Breast epithelium (tissue), 4 donors: Measurements from ENCODE around the gene GIPC2. TPM values are rescaled to one million over a fixed set of nuclear protein-coding genes. Genes with fewer than 3 reads are reported as not detected.
A peak's percentile ranks its signal among the peaks of the same experiment; 100 is the strongest.

Experiments used
- DNase-seq, 2 donors: peaks; one replicate each; pipeline ENCODE4 v3.0.0-alpha.2; 2019; ENCODE audit warnings: low spot score in 2 of 2
- H3K27ac ChIP-seq, 2 donors: fragments of 200-600 bp; sonication (generic) in 1 of 2; one replicate each; pipeline ENCODE4 v1.5.1; 2016 to 2019; ENCODE audit warnings: mild to moderate bottlenecking in 1 of 2
- H3K27me3 ChIP-seq, 2 donors: fragments of 200-600 bp; sonication (generic) in 1 of 2; one replicate each; pipeline versions ENCODE4 v1.5.1 to v1.6.0; 2017 to 2019; ENCODE audit warnings: control low read depth in 1 of 2, mild to moderate bottlenecking in 1 of 2
- H3K36me3 ChIP-seq: fragments of 200-600 bp; one replicate; pipeline ENCODE4 v1.5.1; 2019
- H3K4me1 ChIP-seq, 2 donors: fragments of 200-600 bp; sonication (generic); one replicate each; pipeline ENCODE4 v1.5.1; 2016 to 2019; ENCODE audit warnings: control low read depth in 1 of 2
- H3K4me3 ChIP-seq, 3 donors: fragments of 200-600 bp; sonication (generic); 1 replicate in 2 of 3; 2 replicates in 1 of 3; pipeline ENCODE4 v1.5.1; 2016 to 2019; ENCODE audit warnings: mild to moderate bottlenecking in 3 of 3, moderate library complexity in 2 of 3
- H3K9me3 ChIP-seq, 2 donors: fragments of 200-600 bp; sonication (generic) in 1 of 2; one replicate each; pipeline ENCODE4 v1.5.1; 2016 to 2019; ENCODE audit warnings: control low read depth in 1 of 2
- POLR2A ChIP-seq: fragments of 450-650 bp; IDR thresholded peaks from one replicate; pipeline ENCODE4 v1.6.1; 2016; ENCODE audit warnings: antibody characterized with exemption, mild to moderate bottlenecking, moderate library complexity
- POLR2AphosphoS5 ChIP-seq, 3 donors: sonication (generic); formaldehyde crosslinking; IDR thresholded peaks; one replicate each; pipeline ENCODE4 v1.6.1; 2017; ENCODE audit warnings: antibody characterized with exemption in 3 of 3
- intact Hi-C: fragments of 100-400 bp; cut with DNase I; formaldehyde crosslinking; loops from one replicate; pipeline ENCODE4 v1.15.1; 2023; ENCODE audit warnings: low total_unique reads
- total RNA-seq, 3 donors: library from RNA; depleted of rRNA; stranded (reverse); fragments of >200 nt; gene quantifications; one replicate each; pipeline ENCODE4 v1.1.0, GENCODE V29; 2016
- TF ChIP-seq, protein P1 (sequence below), 3 donors: fragments of 450-650 bp; IDR thresholded peaks; one replicate each; pipeline ENCODE4 v1.5.1; 2016 to 2017; ENCODE audit warnings: antibody characterized with exemption in 3 of 3, mild to moderate bottlenecking in 3 of 3, moderate library complexity in 3 of 3

GIPC2 gene
- total RNA-seq, 3 donors from 2014 or later = 2.6 to 3.6 (median 2.6) TPM

DNA sequence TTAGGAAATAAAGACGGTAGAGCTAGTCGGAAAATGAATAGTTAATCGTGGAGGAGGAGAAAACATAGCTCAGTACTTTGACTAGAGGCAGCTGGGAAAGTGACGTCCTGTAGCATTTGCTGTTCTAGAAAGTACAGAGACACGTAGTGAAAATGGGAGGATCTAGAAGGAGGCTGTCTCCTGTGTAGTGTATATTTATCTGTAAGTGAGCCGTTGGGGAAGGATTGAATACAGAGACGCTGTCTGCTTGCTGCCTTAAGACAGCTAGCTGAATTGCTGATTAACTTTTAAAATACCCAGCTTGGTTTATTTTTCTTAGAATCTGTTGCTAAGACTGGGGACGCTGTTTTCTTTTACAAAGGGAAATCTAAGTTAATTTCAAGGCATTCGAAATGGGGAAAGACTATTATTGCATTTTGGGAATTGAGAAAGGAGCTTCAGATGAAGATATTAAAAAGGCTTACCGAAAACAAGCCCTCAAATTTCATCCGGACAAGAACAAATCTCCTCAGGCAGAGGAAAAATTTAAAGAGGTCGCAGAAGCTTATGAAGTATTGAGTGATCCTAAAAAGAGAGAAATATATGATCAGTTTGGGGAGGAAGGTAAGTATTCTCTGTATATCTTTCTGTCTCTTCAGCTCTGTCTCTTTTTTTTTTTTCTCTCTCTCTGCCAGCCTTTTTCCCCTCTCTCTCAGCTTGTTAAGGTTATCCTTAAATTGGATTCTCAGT is 40.9 kb upstream of the GIPC2 start, which contains the start of gene DNAJB4:
Gene DNAJB4, plus strand, starts transcription at position 221 of the 729 bp plus-strand sequence. Its CDS starts 172 bp downstream, at position 393.
- H3K4me1 ChIP-seq = no peaks in the 10 kb centered on the region
- H3K4me3 ChIP-seq = peak within 1 kb of the TSS; percentile 51 to 63 (median 63)
- peak within 1 kb of the TSS; percentile 89 to 92 for H3K27ac ChIP-seq
- no peaks in the 10 kb centered on the region for H3K27me3 ChIP-seq
- DNase-seq = peak in 1 of 2 donors; percentile 82
- no peaks in the 10 kb centered on the region for H3K36me3 ChIP-seq
- TF ChIP-seq, protein P1, sequence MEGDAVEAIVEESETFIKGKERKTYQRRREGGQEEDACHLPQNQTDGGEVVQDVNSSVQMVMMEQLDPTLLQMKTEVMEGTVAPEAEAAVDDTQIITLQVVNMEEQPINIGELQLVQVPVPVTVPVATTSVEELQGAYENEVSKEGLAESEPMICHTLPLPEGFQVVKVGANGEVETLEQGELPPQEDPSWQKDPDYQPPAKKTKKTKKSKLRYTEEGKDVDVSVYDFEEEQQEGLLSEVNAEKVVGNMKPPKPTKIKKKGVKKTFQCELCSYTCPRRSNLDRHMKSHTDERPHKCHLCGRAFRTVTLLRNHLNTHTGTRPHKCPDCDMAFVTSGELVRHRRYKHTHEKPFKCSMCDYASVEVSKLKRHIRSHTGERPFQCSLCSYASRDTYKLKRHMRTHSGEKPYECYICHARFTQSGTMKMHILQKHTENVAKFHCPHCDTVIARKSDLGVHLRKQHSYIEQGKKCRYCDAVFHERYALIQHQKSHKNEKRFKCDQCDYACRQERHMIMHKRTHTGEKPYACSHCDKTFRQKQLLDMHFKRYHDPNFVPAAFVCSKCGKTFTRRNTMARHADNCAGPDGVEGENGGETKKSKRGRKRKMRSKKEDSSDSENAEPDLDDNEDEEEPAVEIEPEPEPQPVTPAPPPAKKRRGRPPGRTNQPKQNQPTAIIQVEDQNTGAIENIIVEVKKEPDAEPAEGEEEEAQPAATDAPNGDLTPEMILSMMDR (IDR thresholded peaks at IDR 0.05) = peak in 1 of 3 donors; percentile 25
- peak in 2 of 3 donors; percentile 81 to 94 for TF ChIP-seq POLR2AphosphoS5 (IDR thresholded peaks at IDR 0.05)
- peak; percentile 85 for TF ChIP-seq POLR2A
- H3K9me3 ChIP-seq = no peaks in the 10 kb centered on the region
- intact Hi-C loops = no loop called here

DNA sequence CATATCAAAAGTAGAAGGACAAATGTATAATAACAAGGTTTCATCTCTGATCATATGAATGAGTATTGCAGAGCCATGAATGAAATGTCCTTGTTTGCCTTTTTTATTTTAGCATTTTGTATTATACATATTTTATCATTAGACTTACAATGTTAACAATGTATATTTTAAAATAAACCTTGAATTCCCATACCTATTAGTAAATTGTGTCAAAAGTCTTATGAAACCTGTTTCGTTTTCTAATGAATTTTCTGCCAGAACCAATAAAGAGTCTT is 40.4 kb upstream of the GIPC2 start:
- intact Hi-C loops = no loop called here

DNA sequence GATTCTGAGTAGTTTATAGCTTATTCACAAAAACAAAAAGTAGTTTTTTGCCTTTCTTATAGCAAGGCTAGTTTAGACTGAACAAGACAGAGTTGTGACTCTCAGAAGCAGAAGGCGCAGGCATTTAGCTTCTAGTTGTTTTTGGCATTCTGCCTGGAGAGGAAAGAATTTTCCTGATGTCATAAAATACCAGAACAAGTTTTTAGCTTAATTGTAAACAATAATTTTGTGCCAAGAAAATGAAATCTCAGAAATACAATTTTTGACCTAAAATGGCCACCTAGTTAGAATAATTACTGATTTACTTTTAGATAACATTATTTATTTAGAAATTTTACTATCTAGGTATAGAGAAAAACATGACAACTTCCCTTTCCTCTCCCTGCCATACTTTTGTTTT is 40.0 kb upstream of the GIPC2 start:
- no peak for DNase-seq
- Histone ChIP-seq H3K27ac (peak overlapping the region; percentile 89 to 92), H3K36me3 (no peaks in the 10 kb centered on the region), H3K4me3 (peak overlapping the region; percentile 51 to 63 (median 63)), H3K4me1 (no peaks in the 10 kb centered on the region), H3K9me3 (no peaks in the 10 kb centered on the region), H3K27me3 (no peaks in the 10 kb centered on the region)
- intact Hi-C loops = no loop called here
- peak; percentile 23 for TF ChIP-seq POLR2A
- TF ChIP-seq POLR2AphosphoS5 (IDR thresholded peaks at IDR 0.05) = peak in 2 of 3 donors; percentile 24 to 56
- TF ChIP-seq, protein P1 (IDR thresholded peaks at IDR 0.05) = no peak

More for the DNA sequence above, 40.4 kb upstream of the GIPC2 start:
- Histone ChIP-seq H3K4me3 (peak overlapping the region; percentile 51 to 63 (median 63)), H3K9me3 (no peaks in the 10 kb centered on the region), H3K36me3 (no peaks in the 10 kb centered on the region), H3K4me1 (no peaks in the 10 kb centered on the region), H3K27ac (peak overlapping the region; percentile 89 to 92), H3K27me3 (no peaks in the 10 kb centered on the region)
- TF ChIP-seq POLR2AphosphoS5 (IDR thresholded peaks at IDR 0.05) (no peak), POLR2A (no peak)
- TF ChIP-seq, protein P1 (IDR thresholded peaks at IDR 0.05) = no peak
- DNase-seq = no peak

DNA sequence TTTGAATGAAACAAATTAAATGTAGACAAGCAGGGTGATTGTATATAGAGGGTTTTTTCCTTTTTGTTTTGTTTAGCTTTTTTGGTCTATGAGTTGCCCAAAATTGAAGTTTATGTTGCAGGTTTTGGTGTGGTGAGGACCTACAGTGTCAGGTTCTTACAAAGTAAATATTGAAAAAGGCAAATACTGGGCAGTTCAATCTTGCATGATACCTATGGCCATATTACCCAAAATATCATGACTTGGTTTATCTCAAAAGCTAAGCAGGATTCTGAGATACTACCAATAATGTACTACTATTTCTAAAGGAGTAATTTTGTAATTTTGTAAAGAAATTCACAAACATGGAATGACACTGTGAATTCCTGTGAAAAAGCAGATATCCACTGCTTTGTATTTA is 39.2 kb upstream of the GIPC2 start:
- TF ChIP-seq POLR2A (no peak), POLR2AphosphoS5 (IDR thresholded peaks at IDR 0.05) (no peak)
- TF ChIP-seq, protein P1 (IDR thresholded peaks at IDR 0.05) = no peak
- Histone ChIP-seq H3K27ac (peak overlapping the region; percentile 2 to 92), H3K4me1 (no peaks in the 10 kb centered on the region), H3K27me3 (no peaks in the 10 kb centered on the region), H3K9me3 (no peaks in the 10 kb centered on the region), H3K4me3 (peak overlapping the region; percentile 51 to 63 (median 63)), H3K36me3 (no peaks in the 10 kb centered on the region)
- no peak for DNase-seq
- intact Hi-C loops = no loop called here

DNA sequence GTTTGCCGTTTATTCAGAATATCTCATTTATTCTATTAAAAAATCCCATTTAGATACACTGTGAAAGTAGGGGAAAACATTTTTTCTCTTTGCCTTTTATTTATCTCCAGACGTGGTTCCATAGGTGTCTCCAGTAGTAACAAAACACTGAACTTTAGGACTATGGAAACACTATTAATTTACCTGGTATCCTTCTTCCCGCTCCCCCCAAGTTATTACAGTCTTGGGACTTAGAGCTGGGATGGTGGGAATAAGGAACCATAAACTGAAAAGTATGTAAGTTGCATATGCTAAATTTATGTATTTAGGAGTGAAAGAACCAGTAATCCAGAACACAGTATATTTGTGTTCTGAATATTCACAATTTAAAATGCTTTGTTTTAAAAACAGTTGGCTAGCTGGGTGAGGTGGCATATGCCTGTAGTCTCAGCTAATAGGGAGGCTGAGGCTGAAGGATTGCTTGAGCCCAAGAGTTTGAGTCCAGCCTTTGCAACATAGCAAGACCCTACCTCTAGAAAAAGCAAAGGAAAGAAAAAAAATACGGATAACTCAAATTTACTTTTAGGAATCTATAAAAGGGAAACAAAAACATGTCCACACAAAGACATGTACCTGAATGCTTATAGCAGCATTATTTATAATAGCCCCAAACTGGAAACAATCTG is 38.0 kb upstream of the GIPC2 start:
- DNase-seq = no peak
- TF ChIP-seq POLR2A = no peak
- TF ChIP-seq POLR2AphosphoS5 (IDR thresholded peaks at IDR 0.05) = no peak
- TF ChIP-seq, protein P1 (IDR thresholded peaks at IDR 0.05) = no peak
- H3K9me3 ChIP-seq = no peaks in the 10 kb centered on the region
- intact Hi-C loops = no loop called here
- peak overlapping the region in 2 of 3 donors; percentile 51 to 63 for H3K4me3 ChIP-seq
- no peaks in the 10 kb centered on the region for H3K36me3 ChIP-seq
- H3K27ac ChIP-seq = no peak overlapping the region
- no peaks in the 10 kb centered on the region for H3K4me1 ChIP-seq
- H3K27me3 ChIP-seq = no peaks in the 10 kb centered on the region
